OCI-M2 (cell line): ENCODE measurements around the gene NPHS1.
"Not testable (repeated sequence)": the region's sequence is repeated elsewhere in the genome, so short reads cannot be mapped to it uniquely, and the experiment has no call there.

Experiments
- DNase-seq: peaks from one replicate; lab custom pipeline; 2025; ENCODE audit not compliant: unreplicated experiment; lab: John Stamatoyannopoulos, UW

Gene NPHS1

DNA sequence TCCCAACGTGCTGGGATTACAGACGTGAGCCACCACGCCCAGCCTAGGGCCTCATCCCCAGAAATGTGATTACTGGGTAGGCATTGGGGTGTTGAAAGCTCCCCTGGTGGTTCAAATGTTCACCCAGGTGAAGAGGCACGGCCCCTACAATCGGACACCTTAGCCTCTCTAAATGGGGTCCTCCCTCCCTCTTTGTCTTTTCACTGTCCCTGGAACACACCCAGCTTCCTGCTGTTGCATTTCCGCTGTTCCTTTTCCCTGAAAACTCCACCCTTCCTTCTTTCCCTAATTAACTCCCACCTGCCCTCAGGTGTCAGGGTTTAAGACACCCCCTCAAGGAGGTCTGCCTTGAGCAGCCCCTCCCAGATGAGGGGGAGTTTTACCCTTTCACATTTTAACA, 36.0 kb downstream of the NPHS1 start:
- DNase-seq, result no peak

- no peak for DNase-seq
Observed at GRCh38 chr19:35813043-35813890, 39.0 kb downstream of the NPHS1 start.

- no peak for DNase-seq
Observed at GRCh38 chr19:35812220-35813042, 39.9 kb downstream of the NPHS1 start, which contains the start of gene PRODH2. Gene PRODH2 (minus strand): TSS chr19:35812845. CDS start chr19:35812805, 40 bp downstream.

GRCh38 chr19:35811317-35812219, 40.7 kb downstream of the NPHS1 start:
- no peak for DNase-seq

DNA sequence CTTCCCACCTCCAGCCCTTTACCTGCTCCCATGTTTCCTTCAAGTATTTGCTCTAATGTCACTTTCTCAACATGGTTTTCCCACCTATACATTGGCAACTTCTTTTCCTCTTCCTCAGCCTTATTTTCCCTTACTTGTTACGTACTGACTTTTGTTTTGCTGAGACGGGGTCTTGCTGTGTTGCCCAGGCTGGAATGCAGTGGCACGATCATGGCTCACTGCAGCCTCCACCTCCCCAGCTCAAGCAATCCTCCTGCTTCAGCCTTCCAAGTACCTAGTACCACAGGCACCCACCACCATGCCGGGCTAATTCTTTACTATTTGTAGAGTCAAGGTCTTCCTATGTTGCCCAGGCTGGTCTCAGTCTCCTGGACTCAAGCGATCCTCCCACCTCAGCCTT, 44.7 kb downstream of the NPHS1 start:
- no peak for DNase-seq

DNA sequence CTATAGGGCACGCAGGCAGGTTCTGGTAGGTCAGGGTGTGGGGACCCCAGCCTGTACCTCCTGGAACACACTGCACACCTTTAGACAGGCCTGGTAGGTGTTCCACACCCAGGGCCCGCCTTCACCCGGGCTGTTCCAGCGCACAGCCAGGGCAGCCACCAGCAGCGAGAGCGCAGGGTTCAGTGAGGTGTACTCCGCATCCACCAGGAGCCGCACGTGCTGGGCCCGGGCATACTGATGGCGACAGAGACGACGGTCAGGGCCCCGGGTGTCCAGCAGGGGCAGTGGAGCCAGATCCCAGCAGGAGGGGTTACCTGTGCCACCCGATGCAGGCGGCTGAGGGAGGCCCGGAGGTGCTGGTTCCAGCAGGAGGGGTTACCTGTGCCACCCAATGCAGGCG, 45.7 kb downstream of the NPHS1 start:
- no peak for DNase-seq

DNA sequence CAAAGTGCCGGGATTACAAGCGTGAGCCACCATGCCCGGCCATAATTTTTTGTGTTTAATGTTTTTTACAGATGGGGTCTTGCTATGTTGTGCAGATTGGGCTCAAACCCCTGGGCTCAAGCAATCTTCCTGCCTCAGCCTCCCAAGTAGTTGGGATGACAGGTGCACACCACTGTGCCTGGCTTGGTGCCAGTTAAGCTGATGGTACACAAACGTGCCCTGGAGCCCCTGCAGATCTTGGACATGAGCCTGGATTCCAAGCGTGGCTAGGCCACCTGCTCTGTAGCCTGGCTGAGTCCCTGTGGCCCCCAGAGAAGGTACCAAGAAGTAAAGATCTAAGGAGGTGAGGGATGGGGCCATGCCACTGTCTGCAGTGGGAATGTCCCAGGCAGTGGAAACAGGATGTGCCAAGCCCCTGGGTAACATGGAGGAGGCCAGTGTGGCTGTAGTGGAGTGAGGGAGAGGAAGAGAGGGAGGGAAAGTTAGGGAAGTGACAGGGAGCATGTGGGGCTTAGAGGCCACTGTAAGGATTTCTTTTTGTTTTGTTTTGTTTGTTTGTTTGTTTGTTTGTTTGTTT, 46.7 kb downstream of the NPHS1 start:
- DNase-seq, result no peak

DNA sequence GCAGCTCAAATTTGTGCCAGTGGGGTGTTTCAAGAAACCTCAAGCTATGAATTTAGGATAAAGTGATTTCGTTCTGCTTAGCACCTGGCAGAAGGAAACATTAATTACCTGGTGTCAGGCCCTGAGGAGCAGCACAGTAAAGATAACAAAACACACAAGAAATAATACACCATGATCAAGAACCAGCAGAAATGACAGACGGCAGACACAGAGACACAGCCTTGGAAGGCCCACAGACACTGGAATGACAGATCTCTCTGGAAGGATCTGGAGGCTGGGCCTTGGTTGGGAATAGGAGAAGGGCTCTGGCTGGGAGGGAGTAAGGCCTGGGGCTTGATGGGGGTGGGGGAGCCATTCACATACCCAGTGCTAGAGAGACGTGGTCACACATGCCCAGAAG, 50.5 kb downstream of the NPHS1 start:
- no peak for DNase-seq

GRCh38 chr19:35797663-35798062, 54.6 kb downstream of the NPHS1 start:
- no peak for DNase-seq

GRCh38 chr19:35796645-35797542, 55.4 kb downstream of the NPHS1 start:
- no peak for DNase-seq

DNA sequence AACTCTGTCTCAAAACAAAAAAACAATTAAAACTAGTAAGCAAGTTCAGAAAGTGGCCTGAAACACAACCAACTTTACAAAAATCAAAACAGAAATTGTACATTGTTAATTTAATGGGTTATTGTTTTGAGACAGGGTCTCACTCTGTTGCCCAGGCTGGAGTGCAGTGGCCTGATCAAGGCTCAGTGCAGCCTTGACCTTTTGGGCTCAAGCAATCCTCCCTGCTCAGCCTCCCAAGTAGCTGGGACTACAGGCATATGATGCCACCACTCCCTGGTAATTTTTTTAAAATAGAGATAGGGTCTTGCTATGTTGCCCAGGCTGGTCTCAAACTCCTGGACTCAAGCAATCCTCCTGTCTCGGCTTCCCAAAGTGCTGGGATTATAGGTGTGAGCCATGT, 56.7 kb downstream of the NPHS1 start:
- DNase-seq, result not testable (repeated sequence)

DNA sequence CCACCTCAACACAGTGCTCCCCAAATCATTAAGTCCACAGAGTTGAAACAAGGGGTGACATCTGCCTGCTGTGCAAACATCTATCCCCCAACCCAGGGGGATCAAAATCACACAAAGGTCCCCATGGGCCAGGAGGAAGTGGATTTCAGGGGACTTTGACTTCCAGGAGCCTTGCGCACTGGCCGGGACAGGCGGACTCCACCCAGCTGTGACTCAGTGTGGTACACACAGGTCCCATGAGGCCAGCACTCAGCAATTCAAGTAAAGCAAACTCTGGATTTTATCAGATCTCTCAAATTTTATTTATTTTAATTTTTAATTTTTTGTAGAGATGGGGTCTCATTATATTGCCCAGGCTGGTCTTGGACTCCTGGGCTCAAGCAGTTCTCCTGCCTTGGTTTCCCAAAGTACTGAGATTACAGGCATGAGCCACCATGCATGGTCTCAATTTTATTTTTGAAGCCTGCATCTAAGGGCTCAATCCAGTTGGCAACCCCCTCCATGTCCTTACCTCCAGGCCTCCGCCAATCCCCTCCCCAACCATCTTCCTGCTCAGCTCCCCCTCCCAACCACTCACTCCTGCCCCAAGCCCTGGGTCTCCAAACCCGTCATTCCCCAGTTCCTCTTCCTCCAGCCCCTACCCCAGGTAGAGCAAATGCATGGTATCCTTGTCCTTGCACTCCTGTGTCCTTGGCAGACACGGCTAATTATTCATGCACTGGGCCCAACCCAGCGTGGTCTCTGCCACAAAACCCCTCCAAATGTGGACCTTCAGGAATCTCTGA, 58.7 kb downstream of the NPHS1 start:
- no peak for DNase-seq

DNA sequence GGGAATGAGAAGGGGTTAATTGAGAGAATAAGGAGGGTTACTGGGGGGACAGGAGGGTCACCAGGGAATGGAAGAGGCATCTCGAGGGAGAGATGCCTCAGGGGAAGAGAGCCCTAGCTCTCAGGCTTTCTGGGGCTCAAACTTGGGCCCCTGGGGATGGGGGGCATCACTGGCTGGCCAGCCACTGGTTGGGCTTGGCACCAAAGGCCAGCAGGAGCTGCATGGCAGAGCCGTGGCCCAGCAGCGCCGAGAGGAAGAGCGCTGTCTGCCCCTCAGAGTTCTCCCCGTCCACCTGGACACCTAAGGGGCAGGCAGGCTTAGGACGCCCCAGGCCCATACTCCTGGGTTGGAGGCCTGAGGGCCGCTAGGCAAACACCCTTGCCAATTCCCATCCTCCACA, 59.4 kb downstream of the NPHS1 start:
- no peak for DNase-seq

DNA sequence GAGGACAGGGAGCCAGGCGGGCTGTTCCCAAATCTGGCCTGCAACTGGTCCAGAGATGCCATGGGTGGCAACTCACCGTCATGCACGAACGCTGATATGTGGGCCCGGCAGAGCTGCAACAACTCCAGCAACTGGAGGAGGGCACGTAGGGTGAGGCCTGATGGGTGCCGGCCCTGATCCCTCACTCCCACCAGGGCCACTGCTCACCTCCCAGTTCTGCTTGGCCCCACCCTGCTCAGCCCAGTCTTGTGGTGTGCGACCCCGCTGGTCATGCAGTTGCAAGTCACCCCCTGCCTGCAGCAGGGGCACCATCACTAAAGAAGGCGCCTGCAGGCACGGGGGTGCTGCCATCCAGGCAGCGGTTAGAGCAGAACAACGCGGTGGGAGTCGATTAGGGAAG, 60.0 kb downstream of the NPHS1 start:
- no peak for DNase-seq

DNA sequence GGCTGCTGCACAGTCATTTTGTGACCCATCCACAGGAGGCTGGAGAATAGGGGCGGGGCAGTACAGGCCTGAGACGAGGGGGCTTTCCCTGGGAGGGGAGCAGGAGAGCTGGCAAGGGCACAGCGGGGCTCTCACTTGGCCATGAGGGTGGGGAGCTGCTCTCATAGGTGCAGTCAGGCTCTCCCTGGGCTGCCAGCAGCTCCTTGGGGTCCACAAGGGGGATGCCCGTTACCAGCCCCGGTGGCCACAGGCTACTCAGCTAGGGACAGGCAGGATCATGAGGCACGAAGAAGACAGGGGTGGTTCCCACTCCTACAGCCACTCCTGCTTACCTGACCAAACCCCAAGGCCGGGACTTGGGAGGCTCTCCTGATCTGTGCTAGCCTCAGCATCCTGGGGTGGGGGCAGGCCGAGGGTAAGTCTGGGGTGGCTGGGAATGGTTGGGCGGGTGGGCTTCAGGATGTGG, 60.5 kb downstream of the NPHS1 start:
- DNase-seq, result no peak

DNA sequence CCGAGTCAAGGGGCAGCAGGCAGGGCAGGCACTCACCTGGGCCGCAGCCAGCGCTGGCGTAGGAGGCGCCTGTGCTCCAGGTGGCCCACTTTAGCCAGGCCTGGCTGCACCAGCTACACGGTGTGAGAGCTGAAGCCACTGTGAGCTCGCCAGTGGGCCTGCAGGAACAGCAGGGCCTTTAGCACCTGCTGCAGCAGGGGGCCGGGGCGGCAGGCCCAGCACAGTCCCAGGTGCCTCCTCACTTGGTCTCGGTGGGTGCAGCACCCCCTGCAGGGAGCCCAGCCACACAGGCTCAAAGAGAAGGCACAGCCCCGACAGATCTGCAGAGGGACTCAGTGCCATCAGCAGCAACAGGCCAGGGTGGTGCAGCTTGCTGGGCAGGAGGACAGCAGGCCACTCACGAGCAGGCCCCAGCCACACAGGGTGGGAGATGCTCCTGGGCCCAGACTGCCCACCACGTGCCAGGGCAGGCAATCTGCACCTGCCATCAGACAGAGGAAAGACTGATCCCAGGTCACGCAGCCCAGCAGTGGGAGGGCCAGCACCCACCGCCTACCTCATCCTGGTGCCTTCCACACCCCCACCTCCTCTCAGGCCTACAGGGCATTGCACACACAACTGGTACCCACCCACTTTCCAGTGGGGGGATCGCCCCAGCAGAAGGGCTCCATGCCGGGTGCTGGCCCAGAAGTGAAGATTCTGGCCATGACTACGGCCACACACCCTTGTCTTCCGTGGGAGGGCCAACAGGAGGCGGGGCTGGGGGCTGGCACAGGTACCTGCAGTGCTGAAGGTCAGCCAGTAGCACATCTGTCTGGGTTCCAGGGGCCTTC, 61.1 kb downstream of the NPHS1 start:
- DNase-seq, result no peak

GRCh38 chr19:35789978-35790944, 62.0 kb downstream of the NPHS1 start:
- no peak for DNase-seq
